ENCODE results near the gene PIK3AP1. TPM values are rescaled to one million over a fixed set of nuclear protein-coding genes. Genes with fewer than 3 reads are reported as not detected.
A peak's percentile ranks its signal among the peaks of the same experiment; 100 is the strongest.

The PIK3AP1 gene
- total and polyA plus RNA-seq, 10 of the 15 experiments (the other 5 are each of a cell fraction or from before 2014, with no cell fraction given), result 26.2 to 306 (median 119) TPM

- intact Hi-C loops (cut with micrococcal nuclease; ENCODE audit: unreplicated experiment) (no loop called here), in situ Hi-C loops (cut with MboI) (no loop called here)
- no peak for FAIRE-seq
- ChIA-PET RAD21 (ENCODE audit: unreplicated experiment) (no interaction called here), SMC1A (ENCODE audit: uncharacterized antibody, unreplicated experiment) (no interaction called here), CTCF (interaction anchor here (2.3 kb wide), 1 partner anchor 22 kb away, joined by 6 read pairs; no protein-coding TSS in a partner anchor), POLR2A (interaction anchor here (1.5 kb wide), 1 partner anchor 10 kb away, joined by 3 read pairs; no protein-coding TSS in a partner anchor)
- DNase-seq (ENCODE audit: low read depth, low spot score), result no peak
- H4K20me1 ChIP-seq (ENCODE audit: control insufficient read depth, insufficient read depth), result no peaks in the 10 kb centered on the region; the same call in 1 of the 2 replicates
- H3K4me2 ChIP-seq (ENCODE audit: control insufficient read depth, insufficient read depth), result no peak overlapping the region
- no peaks in the 10 kb centered on the region for H3K9me3 ChIP-seq (replicated peaks; ENCODE audit: control insufficient read depth, insufficient read depth, low read length)
- no peaks in the 10 kb centered on the region for H3K4me1 ChIP-seq (ENCODE audit: control insufficient read depth, insufficient read depth, low read length)
- ATAC-seq, result no peak
- H3K4me3 ChIP-seq, result no peak overlapping the region
- 95% methylated on average over 11 of the region's 11 CpGs for WGBS (ENCODE audit: insufficient coverage, insufficient replicate concordance, low lambda C conversion rate, missing lambda C conversion rate)
- no peak overlapping the region for H2AFZ ChIP-seq (ENCODE audit: control insufficient read depth, low read depth, low read length)
- H3K36me3 ChIP-seq (ENCODE audit: control insufficient read depth in 2 of 2, insufficient read depth in 2 of 2, low read length in 1 of 2), result peaks cover 50 to 58% of the 10 kb centered on the region in 2 experiments
- H3K27ac ChIP-seq (ENCODE audit: control insufficient read depth, insufficient read depth), result no peak overlapping the region
- TF ChIP-seq POLR2AphosphoS5 (IDR thresholded peaks at IDR 0.05; ENCODE audit: low read length) (peak; percentile 46; the same call in 1 of the 2 replicates), WRNIP1 (IDR thresholded peaks at IDR 0.05; ENCODE audit: borderline replicate concordance, low read depth, low read length) (no peak)
- no TSS peak for BruUV-seq (replicated peaks)
- no peaks in the 10 kb centered on the region for H3K27me3 ChIP-seq (replicated peaks in 1 of 2; ENCODE audit: control insufficient read depth in 2 of 2, insufficient read depth in 2 of 2, low read length in 1 of 2)
- H3K79me2 ChIP-seq (ENCODE audit: control insufficient read depth, insufficient read depth, low read length), result no peaks in the 10 kb centered on the region
- H3K9ac ChIP-seq (ENCODE audit: control insufficient read depth, insufficient read depth, low read length), result no peak overlapping the region
Observed at GRCh38 chr10:96619120-96619519, 101.2 kb downstream of the PIK3AP1 start.

GRCh38 chr10:96618653-96619052 is 101.7 kb downstream of the PIK3AP1 start:
- FAIRE-seq, result no peak
- no peaks in the 10 kb centered on the region for H3K4me1 ChIP-seq (ENCODE audit: control insufficient read depth, insufficient read depth, low read length)
- ATAC-seq, result no peak
- no peak overlapping the region for H3K4me2 ChIP-seq (ENCODE audit: control insufficient read depth, insufficient read depth)
- no peak overlapping the region for H3K9ac ChIP-seq (ENCODE audit: control insufficient read depth, insufficient read depth, low read length)
- in situ Hi-C loops (cut with MboI) (no loop called here), intact Hi-C loops (cut with micrococcal nuclease; ENCODE audit: unreplicated experiment) (no loop called here)
- ChIA-PET CTCF (interaction anchor here (2.3 kb wide), 1 partner anchor 22 kb away, joined by 6 read pairs; no protein-coding TSS in a partner anchor), POLR2A (no interaction called here), SMC1A (ENCODE audit: uncharacterized antibody, unreplicated experiment) (no interaction called here), RAD21 (ENCODE audit: unreplicated experiment) (no interaction called here)
- H4K20me1 ChIP-seq (ENCODE audit: control insufficient read depth, insufficient read depth), result no peaks in the 10 kb centered on the region; the same call in 1 of the 2 replicates
- BruUV-seq (replicated peaks), result no TSS peak
- H2AFZ ChIP-seq (ENCODE audit: control insufficient read depth, low read depth, low read length), result no peak overlapping the region
- no peak overlapping the region for H3K27ac ChIP-seq (ENCODE audit: control insufficient read depth, insufficient read depth)
- peaks cover 50 to 57% of the 10 kb centered on the region in 2 experiments for H3K36me3 ChIP-seq (ENCODE audit: control insufficient read depth in 2 of 2, insufficient read depth in 2 of 2, low read length in 1 of 2)
- no peaks in the 10 kb centered on the region for H3K27me3 ChIP-seq (replicated peaks in 1 of 2; ENCODE audit: control insufficient read depth in 2 of 2, insufficient read depth in 2 of 2, low read length in 1 of 2)
- 88% methylated on average over 2 of the region's 2 CpGs for WGBS (ENCODE audit: insufficient coverage, insufficient replicate concordance, low lambda C conversion rate, missing lambda C conversion rate)
- H3K9me3 ChIP-seq (replicated peaks; ENCODE audit: control insufficient read depth, insufficient read depth, low read length), result no peaks in the 10 kb centered on the region
- H3K4me3 ChIP-seq, result no peak overlapping the region
- H3K79me2 ChIP-seq (ENCODE audit: control insufficient read depth, insufficient read depth, low read length), result no peaks in the 10 kb centered on the region
- DNase-seq (ENCODE audit: low read depth, low spot score), result no peak
- TF ChIP-seq NFXL1 (IDR thresholded peaks at IDR 0.05; ENCODE audit: borderline replicate concordance) (no peak), FOS (IDR thresholded peaks at IDR 0.05; ENCODE audit: borderline replicate concordance, extremely low read depth, insufficient read length) (no peak), NR2C1 (IDR thresholded peaks at IDR 0.05) (no peak), NR2C2 (IDR thresholded peaks at IDR 0.05; ENCODE audit: borderline replicate concordance, control insufficient read depth, insufficient read length, low read depth) (no peak), USF2 (IDR thresholded peaks at IDR 0.05; ENCODE audit: borderline replicate concordance, low read depth, low read length) (no peak), BCLAF1 (IDR thresholded peaks at IDR 0.05) (no peak), ZNF24 (IDR thresholded peaks at IDR 0.05) (no peak), ZNF384 (IDR thresholded peaks at IDR 0.05; ENCODE audit: borderline replicate concordance, low read depth, low read length) (no peak), CHD4 (IDR thresholded peaks at IDR 0.05) (no peak), NR2F1 (conservative IDR thresholded peaks at IDR 0.05) (no peak)

All from GM12878 (cell line).